ENCODE measurements around the gene STRIP2.

- TF ChIP-seq, protein P1, sequence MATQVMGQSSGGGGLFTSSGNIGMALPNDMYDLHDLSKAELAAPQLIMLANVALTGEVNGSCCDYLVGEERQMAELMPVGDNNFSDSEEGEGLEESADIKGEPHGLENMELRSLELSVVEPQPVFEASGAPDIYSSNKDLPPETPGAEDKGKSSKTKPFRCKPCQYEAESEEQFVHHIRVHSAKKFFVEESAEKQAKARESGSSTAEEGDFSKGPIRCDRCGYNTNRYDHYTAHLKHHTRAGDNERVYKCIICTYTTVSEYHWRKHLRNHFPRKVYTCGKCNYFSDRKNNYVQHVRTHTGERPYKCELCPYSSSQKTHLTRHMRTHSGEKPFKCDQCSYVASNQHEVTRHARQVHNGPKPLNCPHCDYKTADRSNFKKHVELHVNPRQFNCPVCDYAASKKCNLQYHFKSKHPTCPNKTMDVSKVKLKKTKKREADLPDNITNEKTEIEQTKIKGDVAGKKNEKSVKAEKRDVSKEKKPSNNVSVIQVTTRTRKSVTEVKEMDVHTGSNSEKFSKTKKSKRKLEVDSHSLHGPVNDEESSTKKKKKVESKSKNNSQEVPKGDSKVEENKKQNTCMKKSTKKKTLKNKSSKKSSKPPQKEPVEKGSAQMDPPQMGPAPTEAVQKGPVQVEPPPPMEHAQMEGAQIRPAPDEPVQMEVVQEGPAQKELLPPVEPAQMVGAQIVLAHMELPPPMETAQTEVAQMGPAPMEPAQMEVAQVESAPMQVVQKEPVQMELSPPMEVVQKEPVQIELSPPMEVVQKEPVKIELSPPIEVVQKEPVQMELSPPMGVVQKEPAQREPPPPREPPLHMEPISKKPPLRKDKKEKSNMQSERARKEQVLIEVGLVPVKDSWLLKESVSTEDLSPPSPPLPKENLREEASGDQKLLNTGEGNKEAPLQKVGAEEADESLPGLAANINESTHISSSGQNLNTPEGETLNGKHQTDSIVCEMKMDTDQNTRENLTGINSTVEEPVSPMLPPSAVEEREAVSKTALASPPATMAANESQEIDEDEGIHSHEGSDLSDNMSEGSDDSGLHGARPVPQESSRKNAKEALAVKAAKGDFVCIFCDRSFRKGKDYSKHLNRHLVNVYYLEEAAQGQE (IDR thresholded peaks at IDR 0.05; ENCODE audit: low read depth) = no peak
- TF ChIP-seq TAF1 (IDR thresholded peaks at IDR 0.05; ENCODE audit: low read depth) = no peak
- TF ChIP-seq EP300 (IDR thresholded peaks at IDR 0.05; ENCODE audit: borderline replicate concordance) = no peak
- TF ChIP-seq EGR1 (IDR thresholded peaks at IDR 0.05) = no peak
- no peak for TF ChIP-seq CEBPB (IDR thresholded peaks at IDR 0.05)
- TF ChIP-seq, protein P2, sequence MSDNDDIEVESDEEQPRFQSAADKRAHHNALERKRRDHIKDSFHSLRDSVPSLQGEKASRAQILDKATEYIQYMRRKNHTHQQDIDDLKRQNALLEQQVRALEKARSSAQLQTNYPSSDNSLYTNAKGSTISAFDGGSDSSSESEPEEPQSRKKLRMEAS (IDR thresholded peaks at IDR 0.05) = no peak
Observed at GRCh38 chr7:129457101-129457500, 22.9 kb downstream of the STRIP2 start.

All from Ishikawa (cell line).